Naive thymus-derived CD8-positive, alpha-beta T cell (primary cell): ENCODE results near the gene MXI1. TPM values are rescaled to one million over a fixed set of nuclear protein-coding genes. Genes with fewer than 3 reads are reported as not detected.

Experiments
- ATAC-seq, 2 donors: fragments of 150-1000 bp; cut with Tn5 transposase in 1 of 2; sonication (Bioruptor Pico), chemical (Tn5 transposase) in 1 of 2; 1 replicate in 1 of 2; 2 replicates in 1 of 2; pipeline ENCODE4 v1.10.0; 2021; ENCODE audit warnings: mild to moderate bottlenecking in 2 of 2, moderate library complexity in 2 of 2
- POLR2A ChIA-PET: fragments of 350-600 bp; sonication (Branson Sonifier 250); formaldehyde crosslinking; loops from one replicate; lab custom pipeline; 2021; ENCODE audit warnings: antibody characterized with exemption; lab: Charles Lee
- DNase-seq, 10 donors: peaks; one replicate each; pipeline versions ENCODE4 v3.0.0 to v3.0.0-alpha.2; 2020 to 2022
- H3K27ac Mint-ChIP-seq, 10 donors: one replicate each; pipeline ENCODE4 v1.8.0; 2020 to 2022; ENCODE audit warnings: mild to moderate bottlenecking in 10 of 10, mixed read lengths in 10 of 10, moderate library complexity in 4 of 10, inconsistent platforms in 1 of 10
- H3K27me3 Mint-ChIP-seq, 5 donors: one replicate each; pipeline ENCODE4 v1.8.0; 2021 to 2022; ENCODE audit warnings: mixed read lengths in 5 of 5
- H3K36me3 Mint-ChIP-seq, 3 donors: one replicate each; pipeline ENCODE4 v1.8.0; 2020 to 2022; ENCODE audit warnings: mixed read lengths in 3 of 3, mild to moderate bottlenecking in 2 of 3, inconsistent platforms in 1 of 3
- H3K4me1 Mint-ChIP-seq, 4 donors: one replicate each; pipeline ENCODE4 v1.8.0; 2021 to 2022; ENCODE audit warnings: mixed read lengths in 4 of 4
- H3K4me3 Mint-ChIP-seq, 10 donors: one replicate each; pipeline ENCODE4 v1.8.0; 2020 to 2022; ENCODE audit warnings: mild to moderate bottlenecking in 10 of 10, mixed read lengths in 10 of 10, moderate library complexity in 6 of 10, inconsistent platforms in 1 of 10
- H3K9me3 Mint-ChIP-seq, 9 donors: one replicate each; pipeline ENCODE4 v1.8.0; 2020 to 2022; ENCODE audit warnings: mixed read lengths in 9 of 9, mild to moderate bottlenecking in 3 of 9, inconsistent platforms in 1 of 9, moderate library complexity in 1 of 9
- polyA plus RNA-seq, 3 donors: library from polyadenylated mRNA; unstranded; fragments of 300-500 nt; fragmentation: Illumina TruSeq; gene quantifications; one replicate each; pipeline ENCODE4 v1.2.3, GENCODE V29; 2021
- total RNA-seq, 8 experiments: library from RNA in 2 of 8; stranded (reverse) in 2 of 8; gene quantifications; one replicate each; pipeline ENCODE4 v1.2.3 and lab custom pipeline; 2021 to 2026

The MXI1 gene
- total RNA-seq, result 10 to 100 TPM; 36.9 to 37.7 TPM
- polyA plus RNA-seq, result 10 to 100 TPM; 18.1 to 20.9 (median 20.1) TPM
- total RNA-seq (lab: John Stamatoyannopoulos, UW), result 28.0 to 56.1 (median 39.0) reads per million in 6 experiments

GRCh38 chr10:110207011-110207804 is at the start of gene MXI1:
Gene MXI1 (plus strand): TSS chr10:110207605. CDS start chr10:110207809, 204 bp downstream.
- no peak for ATAC-seq
- H3K27ac Mint-ChIP-seq, result peak within 1 kb of the TSS; percentile 63 to 96 (median 86)
- POLR2A ChIA-PET, result interaction anchor here (0.6 to 7.9 kb wide), 9 partner anchors 16 to 131 kb away, joined by 3 to 153 read pairs (median 5); partner anchors contain the start of gene SMNDC1

GRCh38 chr10:110158051-110159005 is 49.1 kb upstream of the MXI1 start:
- H3K27ac Mint-ChIP-seq, result peak overlapping the region in 1 of 10 donors; percentile 54
- POLR2A ChIA-PET, result interaction anchor here (0.6 kb wide), 1 partner anchor 373 kb away, joined by 4 read pairs; no protein-coding TSS in a partner anchor

More at GRCh38 chr10:110207011-110207804, at the start of gene MXI1:
- Mint-ChIP-seq H3K9me3 (peaks cover 0 to 2% (median 0%) of the 10 kb centered on the region in 9 donors), H3K4me1 (peaks cover 24 to 48% (median 33%) of the 10 kb centered on the region in 4 donors), H3K27me3 (peaks cover 3 to 49% (median 21%) of the 10 kb centered on the region in 5 donors), H3K36me3 (no peaks in the 10 kb centered on the region), H3K4me3 (peak within 1 kb of the TSS; percentile 90 to 99 (median 97))
- peak in 3 of 10 donors; percentile 15 to 35 (median 30) for DNase-seq

GRCh38 chr10:110160081-110160480 is 47.3 kb upstream of the MXI1 start:
- no peak overlapping the region for H3K4me3 Mint-ChIP-seq

More at GRCh38 chr10:110158051-110159005, 49.1 kb upstream of the MXI1 start:
- Mint-ChIP-seq H3K9me3 (peaks cover 0 to 1% (median 0%) of the 10 kb centered on the region in 9 donors), H3K4me3 (peak overlapping the region in 3 of 10 donors; percentile 22 to 48 (median 37)), H3K4me1 (peaks cover 11 to 48% (median 27%) of the 10 kb centered on the region in 4 donors), H3K36me3 (peaks cover 0 to 1% (median 0%) of the 10 kb centered on the region in 3 donors), H3K27me3 (peaks cover 47 to 98% (median 75%) of the 10 kb centered on the region in 5 donors)
- no peak for DNase-seq
- no peak for ATAC-seq

GRCh38 chr10:110160522-110160921 is 46.9 kb upstream of the MXI1 start:
- H3K27me3 Mint-ChIP-seq, result peaks cover 49 to 96% (median 77%) of the 10 kb centered on the region in 5 donors
- no peak for DNase-seq
- no peak for ATAC-seq
- no peak overlapping the region for H3K27ac Mint-ChIP-seq
- H3K4me1 Mint-ChIP-seq, result peaks cover 11 to 32% (median 23%) of the 10 kb centered on the region in 4 donors
- POLR2A ChIA-PET, result interaction anchor here (0.7 to 1.2 kb wide), 2 partner anchors 37 to 47 kb away, joined by 3 read pairs; partner anchors contain the start of gene MXI1
- no peak overlapping the region for H3K4me3 Mint-ChIP-seq
- peaks cover 0 to 1% (median 0%) of the 10 kb centered on the region in 9 donors for H3K9me3 Mint-ChIP-seq
- H3K36me3 Mint-ChIP-seq, result no peaks in the 10 kb centered on the region

More at GRCh38 chr10:110160081-110160480, 47.3 kb upstream of the MXI1 start:
- ATAC-seq (no peak), DNase-seq (no peak)
- Mint-ChIP-seq H3K27ac (peak overlapping the region in 1 of 10 donors; percentile 16), H3K9me3 (peaks cover 0 to 1% (median 0%) of the 10 kb centered on the region in 9 donors), H3K27me3 (peaks cover 46 to 96% (median 74%) of the 10 kb centered on the region in 5 donors), H3K36me3 (no peaks in the 10 kb centered on the region), H3K4me1 (peaks cover 11 to 35% (median 26%) of the 10 kb centered on the region in 4 donors)
- POLR2A ChIA-PET, result interaction anchor here (1.2 kb wide), 1 partner anchor 48 kb away, joined by 3 read pairs; the partner anchor contains the start of gene MXI1

- ATAC-seq, result no peak
- Mint-ChIP-seq H3K4me3 (no peak overlapping the region), H3K4me1 (peaks cover 0 to 12% (median 6%) of the 10 kb centered on the region in 4 donors), H3K9me3 (no peaks in the 10 kb centered on the region), H3K36me3 (peaks cover 0 to 4% (median 0%) of the 10 kb centered on the region in 3 donors), H3K27me3 (peaks cover 57 to 89% (median 77%) of the 10 kb centered on the region in 5 donors), H3K27ac (no peak overlapping the region)
- no peak for DNase-seq
- POLR2A ChIA-PET, result no interaction called here
These were observed 44.7 kb upstream of the MXI1 start for GRCh38 chr10:110162741-110163145.

GRCh38 chr10:110163192-110163773 is 44.1 kb upstream of the MXI1 start:
- Mint-ChIP-seq H3K27ac (no peak overlapping the region), H3K36me3 (peaks cover 0 to 4% (median 0%) of the 10 kb centered on the region in 3 donors), H3K4me1 (peaks cover under 1 to 12% (median 7%) of the 10 kb centered on the region in 4 donors), H3K4me3 (no peak overlapping the region), H3K27me3 (peaks cover 59 to 89% (median 79%) of the 10 kb centered on the region in 5 donors), H3K9me3 (no peaks in the 10 kb centered on the region)
- ATAC-seq (no peak), DNase-seq (no peak)
- POLR2A ChIA-PET, result no interaction called here

GRCh38 chr10:110163841-110164240 is 43.6 kb upstream of the MXI1 start:
- POLR2A ChIA-PET, result no interaction called here
- no peak overlapping the region for H3K4me3 Mint-ChIP-seq

GRCh38 chr10:110165239-110165638 is 42.2 kb upstream of the MXI1 start:
- Mint-ChIP-seq H3K27ac (no peak overlapping the region), H3K9me3 (no peaks in the 10 kb centered on the region), H3K4me1 (peaks cover 9 to 19% (median 17%) of the 10 kb centered on the region in 4 donors), H3K27me3 (peaks cover 60 to 89% (median 78%) of the 10 kb centered on the region in 5 donors), H3K36me3 (peaks cover 0 to 4% (median 0%) of the 10 kb centered on the region in 3 donors), H3K4me3 (no peak overlapping the region)
- ATAC-seq (no peak), DNase-seq (no peak)
- POLR2A ChIA-PET, result interaction anchor here (1.0 to 1.8 kb wide), 2 partner anchors 9 to 44 kb away, joined by 4 read pairs; no protein-coding TSS in a partner anchor

More at GRCh38 chr10:110163841-110164240, 43.6 kb upstream of the MXI1 start:
- no peak for DNase-seq
- Mint-ChIP-seq H3K27ac (no peak overlapping the region), H3K36me3 (peaks cover 0 to 4% (median 0%) of the 10 kb centered on the region in 3 donors), H3K27me3 (peaks cover 59 to 89% (median 77%) of the 10 kb centered on the region in 5 donors), H3K9me3 (no peaks in the 10 kb centered on the region), H3K4me1 (peaks cover 4 to 13% (median 11%) of the 10 kb centered on the region in 4 donors)
- ATAC-seq, result no peak

GRCh38 chr10:110167149-110167548 is 40.3 kb upstream of the MXI1 start:
- Mint-ChIP-seq H3K36me3 (peaks cover 0 to 4% (median 0%) of the 10 kb centered on the region in 3 donors), H3K4me3 (no peak overlapping the region), H3K4me1 (peaks cover 9 to 27% (median 19%) of the 10 kb centered on the region in 4 donors), H3K9me3 (no peaks in the 10 kb centered on the region), H3K27ac (no peak overlapping the region), H3K27me3 (peaks cover 57 to 90% (median 76%) of the 10 kb centered on the region in 5 donors)
- ATAC-seq (no peak), DNase-seq (no peak)
- POLR2A ChIA-PET, result no interaction called here

GRCh38 chr10:110168601-110169481 is 38.6 kb upstream of the MXI1 start:
- peak; percentile 52 to 64 for ATAC-seq
- no peak for DNase-seq
- Mint-ChIP-seq H3K4me3 (peak overlapping the region in 1 of 10 donors; percentile 25), H3K27me3 (peaks cover 57 to 90% (median 73%) of the 10 kb centered on the region in 5 donors), H3K36me3 (peaks cover 0 to 4% (median 0%) of the 10 kb centered on the region in 3 donors), H3K9me3 (no peaks in the 10 kb centered on the region), H3K27ac (no peak overlapping the region), H3K4me1 (peaks cover 9 to 27% (median 19%) of the 10 kb centered on the region in 4 donors)
- POLR2A ChIA-PET, result no interaction called here
